ENCODE results near the gene GRAP2. TPM values are rescaled to one million over a fixed set of nuclear protein-coding genes. Genes with fewer than 3 reads are reported as not detected.

Gene GRAP2
- total and polyA plus RNA-seq, 2 of the 8 experiments (the other 6 are each of a cell fraction or from before 2014, with no cell fraction given), result 0.08 TPM; not detected in 1

DNA sequence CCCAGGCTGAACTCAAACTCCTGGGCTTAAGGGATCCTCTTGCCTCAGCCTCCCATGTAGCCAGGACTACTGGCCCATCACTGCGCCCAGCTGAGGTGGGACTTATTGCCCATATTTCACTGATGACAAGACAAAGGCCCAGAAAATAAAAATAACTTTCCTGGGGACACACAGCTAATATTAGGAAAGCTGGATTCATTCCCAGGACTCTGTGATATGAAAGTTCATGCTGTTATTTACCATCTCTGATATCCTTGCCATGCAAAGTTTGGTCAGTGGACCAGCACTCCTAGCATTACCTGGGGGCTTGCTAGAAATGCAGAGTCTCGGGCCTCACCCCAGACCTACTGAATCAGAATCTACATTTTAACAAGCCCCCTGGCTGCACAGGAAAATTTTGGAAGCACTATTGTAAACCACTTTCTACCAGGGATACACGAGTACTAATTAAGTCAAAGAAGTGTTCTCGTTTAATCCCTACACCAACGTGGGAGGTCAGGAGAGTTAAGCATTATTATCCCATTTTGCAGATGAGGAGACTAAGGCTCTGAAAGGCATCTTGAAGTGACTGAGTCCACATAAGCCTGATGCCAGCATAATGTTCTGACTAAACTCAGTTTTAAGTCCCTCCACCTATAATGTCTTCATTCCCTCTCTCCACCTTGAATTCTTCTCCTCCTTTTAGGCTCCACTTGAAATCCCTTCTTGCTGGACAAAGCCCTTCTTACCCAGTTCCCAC, 91.4 kb downstream of the GRAP2 start:
- no peak overlapping the region for H2BK5ac ChIP-seq (ENCODE audit: low read depth, low read length)
- H4K20me1 ChIP-seq (replicated peaks in 1 of 2; ENCODE audit: control insufficient read depth in 1 of 2, insufficient read depth in 2 of 2, low read length in 2 of 2), result no peaks in the 10 kb centered on the region
- H4K91ac ChIP-seq (replicated peaks; ENCODE audit: insufficient read length, low read length), result no peak overlapping the region
- H2AFZ ChIP-seq (ENCODE audit: low read length), result no peak overlapping the region
- H2BK15ac ChIP-seq (ENCODE audit: low read length), result no peak overlapping the region
- H3K18ac ChIP-seq (ENCODE audit: extremely low read depth, low read length), result no peak overlapping the region
- H3K27me3 ChIP-seq (replicated peaks in 1 of 4; ENCODE audit: control insufficient read depth in 3 of 4, extremely low read depth in 1 of 4, insufficient read depth in 3 of 4, low read length in 3 of 4), result peaks cover 0 to 19% (median 14%) of the 10 kb centered on the region in 4 experiments; a peak in 6 of 7 replicates
- peaks cover 0 to 17% of the 10 kb centered on the region in 2 experiments; a peak in 2 of 4 replicates for H3K79me2 ChIP-seq (ENCODE audit: control insufficient read depth in 1 of 2, insufficient read depth in 2 of 2, low read length in 2 of 2)
- TF ChIP-seq SUZ12 (IDR thresholded peaks at IDR 0.05; ENCODE audit: low read length), result no peak
- TF ChIP-seq JUN (IDR thresholded peaks at IDR 0.05; ENCODE audit: low read depth, low read length), result no peak
- no peaks in the 10 kb centered on the region for H3K36me3 ChIP-seq (ENCODE audit: control insufficient read depth in 2 of 4, insufficient read depth in 4 of 4, low read length in 3 of 4)
- H4K8ac ChIP-seq (ENCODE audit: extremely low read depth, insufficient read depth, low read length), result no peak overlapping the region
- H3K4me2 ChIP-seq (ENCODE audit: insufficient read depth in 1 of 2, low read depth in 2 of 2, low read length in 2 of 2), result no peak overlapping the region
- H3K4me1 ChIP-seq (replicated peaks in 1 of 4; ENCODE audit: control insufficient read depth in 3 of 4, insufficient read depth in 4 of 4, low read length in 3 of 4), result peaks cover 7 to 23% (median 12%) of the 10 kb centered on the region in 4 experiments; a peak in 6 of 7 replicates
- H3K27ac ChIP-seq (ENCODE audit: low read depth, low read length), result no peak overlapping the region
- 0 out of 2 replicates have a peak, but pooled peaks cover 3% of the 10 kb centered on the region for H3K79me1 ChIP-seq (ENCODE audit: low read depth, low read length)
- no peak overlapping the region for H3K4ac ChIP-seq (replicated peaks; ENCODE audit: insufficient read length, low read depth, low read length)
- H2AK5ac ChIP-seq (ENCODE audit: low read depth, low read length), result no peak overlapping the region
- POLR2A ChIA-PET (ENCODE audit: partially characterized antibody), result interaction anchor here (1.4 kb wide), 1 partner anchor 470 kb away, joined by 3 read pairs; no protein-coding TSS in a partner anchor
- H2BK20ac ChIP-seq (ENCODE audit: low read length), result no peak overlapping the region
- FAIRE-seq (no peak), DNase-seq (ENCODE audit: low read depth in 1 of 2, low spot score in 2 of 2) (no peak)
- no peak overlapping the region for H4K5ac ChIP-seq (ENCODE audit: insufficient read length, low read depth, low read length)
- H3K23me2 ChIP-seq (ENCODE audit: low read depth, low read length), result peaks cover 8% of the 10 kb centered on the region; the same call in 1 of the 2 replicates
- no peak overlapping the region for H2BK120ac ChIP-seq (replicated peaks; ENCODE audit: low read depth, low read length)
- no peaks in the 10 kb centered on the region for H3K9me3 ChIP-seq (ENCODE audit: insufficient read depth in 2 of 2, low read depth in 1 of 2, low read length in 1 of 2)
- H3K56ac ChIP-seq (replicated peaks; ENCODE audit: insufficient read length, low read depth, low read length), result no peak overlapping the region
- H3K9ac ChIP-seq (replicated peaks in 1 of 4; ENCODE audit: extremely low read depth in 1 of 4, low read depth in 3 of 4, low read length in 3 of 4), result no peak overlapping the region
- 85% methylated on average over 5 of the region's 5 CpGs; no CpG with 5 or more reads in 1 of the 2 experiments for WGBS, 2 experiments (ENCODE audit: extremely low coverage in 1 of 2, insufficient coverage in 1 of 2, insufficient read length in 1 of 2, insufficient replicate concordance in 2 of 2, low coverage in 1 of 2, low lambda C conversion rate in 2 of 2, missing lambda C conversion rate in 1 of 2)
- CTCF ChIA-PET (ENCODE audit: partially characterized antibody), result interaction anchor here (1.2 to 1.7 kb wide), 2 partner anchors 32 to 59 kb away, joined by 6 read pairs; no protein-coding TSS in a partner anchor
- H2BK12ac ChIP-seq (ENCODE audit: low read depth, low read length), result no peak overlapping the region
- no peak overlapping the region for H3K23ac ChIP-seq (ENCODE audit: insufficient read length)
- H3K4me3 ChIP-seq (ENCODE audit: extremely low read depth in 1 of 4, insufficient read depth in 2 of 4, low read depth in 3 of 4, low read length in 4 of 4), result no peak overlapping the region
- H3K14ac ChIP-seq (ENCODE audit: insufficient read length), result no peak overlapping the region

Data from H1 (cell line).